Hematopoietic multipotent progenitor cell treated with erythropoietin and hydrocortisone succinate and interleukin-3 and kit ligand, for 6 days (in vitro differentiated cells): ENCODE results near the gene DNAJA3.

Source experiments
- DNase-seq: peaks from one replicate; pipeline ENCODE4 v3.0.0-alpha.2; 2015

DNAJA3 gene

GRCh38 chr16:4408323-4408690 lies 17.4 kb upstream of the DNAJA3 start:
- DNase-seq: no peak

DNA sequence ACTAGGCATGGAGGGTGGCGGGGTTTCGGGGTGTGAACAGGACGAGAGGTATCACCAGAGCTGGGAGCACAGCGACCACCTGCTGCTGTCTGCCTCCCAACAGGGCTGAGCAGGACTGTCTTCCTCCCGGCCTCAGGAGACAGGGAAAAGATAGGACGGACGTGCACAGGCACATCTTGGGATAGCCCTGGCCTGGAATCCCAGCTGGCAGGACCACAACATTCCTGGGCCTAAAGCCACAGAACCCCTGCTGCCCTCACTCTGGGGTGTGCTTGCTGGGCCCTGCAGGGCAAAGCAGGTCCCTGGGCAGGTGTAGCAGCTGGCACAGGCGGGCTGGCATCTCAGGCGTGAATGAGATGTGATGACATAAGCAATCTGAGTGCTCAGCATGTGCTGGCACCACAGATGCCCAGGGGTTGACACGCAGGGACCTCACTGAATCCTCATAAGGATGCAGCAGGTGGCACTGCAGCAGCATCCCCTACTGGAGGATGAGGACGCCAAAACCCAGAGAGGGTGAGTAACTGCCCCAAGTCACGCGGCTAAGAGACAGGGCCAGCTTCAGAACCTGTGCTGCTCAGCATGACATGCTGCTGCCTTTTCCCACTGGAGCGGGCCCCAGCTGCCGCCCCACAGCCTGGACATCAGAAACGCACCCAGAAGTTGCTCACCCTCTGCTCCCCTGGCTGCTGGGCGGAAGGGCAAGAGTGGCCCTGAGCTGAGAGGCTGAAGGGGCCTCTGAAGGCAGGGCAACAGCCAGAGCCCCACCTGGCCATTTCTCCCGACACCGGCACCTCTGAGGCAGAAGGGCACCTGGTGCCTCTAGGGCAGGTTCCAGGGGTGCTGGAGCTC lies 16.4 kb upstream of the DNAJA3 start:
- DNase-seq: no peak

DNA sequence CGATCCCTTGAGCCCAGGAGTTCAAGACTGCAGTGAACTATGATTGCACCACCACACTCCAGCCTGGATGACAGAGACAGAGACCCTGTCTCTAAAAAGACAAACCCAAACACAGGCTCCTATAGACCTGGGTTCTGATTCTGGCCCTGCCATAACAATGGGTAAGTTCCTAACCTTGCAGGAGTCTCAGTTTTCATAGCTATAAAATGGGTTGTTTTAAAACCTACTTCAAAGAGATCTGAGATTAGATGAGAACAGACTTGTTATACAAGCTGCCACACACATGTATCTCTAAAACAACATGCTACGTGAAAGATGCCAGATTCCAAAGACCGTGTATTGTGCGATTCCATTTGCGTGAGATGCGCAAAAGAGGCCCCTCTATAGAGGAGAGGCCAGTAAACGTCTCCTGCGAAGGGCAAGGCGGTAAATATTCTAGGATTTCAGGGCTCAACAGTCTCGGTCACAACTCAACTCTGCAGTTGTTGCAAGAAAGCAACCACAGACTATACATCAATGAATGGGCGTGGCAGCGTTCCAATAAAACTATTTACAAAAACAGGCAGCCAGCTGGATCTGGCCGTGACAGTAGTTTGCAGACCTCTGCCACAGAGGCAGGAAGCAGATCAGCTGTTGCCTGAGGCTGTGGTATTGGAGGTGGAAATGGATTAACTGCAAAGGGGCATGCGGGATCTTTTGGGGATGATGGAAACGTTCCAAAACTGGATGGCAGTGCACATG lies 15.2 kb upstream of the DNAJA3 start:
- DNase-seq: no peak

GRCh38 chr16:4411684-4412083 lies 14.0 kb upstream of the DNAJA3 start:
- no peak for DNase-seq

GRCh38 chr16:4412159-4412558 lies 13.5 kb upstream of the DNAJA3 start:
- no peak for DNase-seq

- DNase-seq: no peak
These were observed 12.8 kb upstream of the DNAJA3 start for GRCh38 chr16:4412854-4413253.

DNA sequence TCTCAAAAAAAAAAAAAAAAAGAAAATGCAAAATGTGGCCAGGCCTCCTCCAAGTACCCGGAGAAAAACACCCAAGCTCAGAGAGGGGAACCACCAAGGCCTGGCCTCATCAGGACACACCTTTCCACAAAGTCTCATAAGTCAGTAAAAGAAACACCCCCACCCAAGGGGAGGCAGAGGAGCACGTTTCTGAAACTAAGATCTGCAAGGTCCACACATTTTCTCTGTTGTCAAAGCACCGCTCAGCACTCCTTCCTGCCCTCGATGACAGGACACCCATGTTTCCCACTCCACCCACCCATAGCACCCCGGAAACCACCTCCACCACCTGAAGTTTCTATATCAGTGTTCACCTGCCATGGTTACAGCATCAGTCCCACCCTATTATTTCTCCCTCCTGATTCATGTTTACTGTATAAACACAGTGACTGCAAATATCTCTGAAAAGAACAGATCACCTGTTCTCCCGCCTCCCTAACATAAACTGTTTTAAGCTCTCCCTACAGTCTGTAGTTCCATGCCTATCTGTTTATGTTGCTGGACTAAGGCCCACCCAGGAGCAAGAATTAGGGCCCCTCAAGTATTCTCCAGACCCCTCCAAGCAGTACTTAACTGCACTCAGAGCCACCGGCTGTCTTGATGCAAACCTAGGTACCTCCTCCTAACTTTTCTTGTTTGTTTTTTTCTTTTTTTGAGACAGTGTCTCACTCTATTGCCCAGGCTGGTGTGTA lies 11.3 kb upstream of the DNAJA3 start:
- no peak for DNase-seq

DNA sequence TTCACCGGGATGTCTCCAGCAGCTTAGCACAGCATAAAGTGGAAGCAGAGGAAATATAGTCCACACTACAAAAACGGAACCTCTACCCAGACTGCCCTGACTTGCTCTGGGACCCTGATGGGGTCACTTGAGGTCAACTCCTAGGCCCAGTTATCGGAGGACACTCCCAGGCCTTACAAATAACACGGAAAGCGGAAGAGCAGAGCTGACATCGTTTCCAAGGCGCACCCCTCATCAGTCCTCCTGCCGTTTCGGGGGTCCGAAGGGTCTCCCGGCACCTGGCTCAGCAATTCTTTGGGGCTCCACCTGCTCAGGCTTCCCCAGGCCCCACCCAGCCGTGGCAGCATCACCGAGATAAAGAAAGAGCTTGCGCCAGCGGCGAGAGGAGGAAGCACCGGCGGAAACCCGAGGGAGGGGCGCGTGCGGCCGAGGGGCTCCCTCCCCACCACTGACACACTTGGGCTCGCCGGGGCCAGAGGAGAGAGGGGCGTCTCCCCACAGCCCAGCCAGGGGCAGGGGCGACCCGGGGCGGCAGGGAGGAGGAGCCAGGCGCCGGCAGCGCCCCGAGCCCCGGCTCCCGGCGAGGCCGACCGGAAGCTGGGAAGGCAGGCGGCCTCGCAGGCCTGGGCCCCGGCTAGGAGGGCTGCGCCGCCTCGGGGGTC lies 10.0 kb upstream of the DNAJA3 start:
- DNase-seq: peak; percentile 78

DNA sequence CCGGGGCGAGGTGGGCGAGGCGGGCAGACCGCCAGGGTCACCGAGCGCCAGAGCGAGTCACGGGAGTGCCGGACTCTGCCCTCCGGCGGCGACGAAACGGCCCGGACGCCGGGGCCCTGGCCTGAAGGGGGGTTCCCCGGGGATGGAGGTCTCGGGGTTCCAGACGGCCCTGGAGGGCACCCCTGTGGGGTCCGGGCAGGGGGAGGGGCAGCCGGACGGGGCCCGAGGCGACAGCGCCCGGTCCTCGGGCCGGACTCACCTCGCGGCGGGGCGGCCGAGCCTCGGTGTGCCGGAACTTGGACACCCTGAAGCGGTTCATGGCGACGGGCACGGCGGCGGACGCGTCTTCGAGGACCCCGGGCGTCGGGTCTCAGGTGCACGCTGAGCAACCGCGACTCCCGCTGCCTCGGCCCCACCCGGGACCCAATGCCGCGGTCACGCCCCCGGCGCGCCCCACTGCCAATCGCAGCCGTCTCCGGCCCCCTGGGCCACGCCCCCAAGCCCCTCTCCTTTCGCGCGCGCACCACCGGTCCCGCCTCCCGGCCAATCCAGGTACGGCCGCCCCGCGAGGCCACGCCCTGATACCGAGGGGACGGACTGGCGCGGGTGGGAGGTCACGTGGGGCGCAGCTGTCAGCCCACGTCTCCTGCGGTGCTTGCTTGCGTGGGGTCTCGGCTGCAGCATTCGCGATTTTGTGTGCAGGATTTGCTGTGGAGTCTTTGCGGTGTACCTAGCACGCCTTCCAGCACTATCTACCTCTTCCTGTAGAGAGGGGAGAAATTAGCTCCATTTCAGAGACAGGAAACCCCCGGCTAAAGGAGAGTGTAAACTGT lies 9.3 kb upstream of the DNAJA3 start, which contains the start of gene CORO7:
TSS of gene CORO7 (minus strand) at position 397 of the 833 bp plus-strand sequence. CDS start at position 319, 78 bp downstream.
- DNase-seq: peak; percentile 97

- no peak for DNase-seq
These were observed 6.2 kb upstream of the DNAJA3 start for GRCh38 chr16:4419402-4419959.

DNA sequence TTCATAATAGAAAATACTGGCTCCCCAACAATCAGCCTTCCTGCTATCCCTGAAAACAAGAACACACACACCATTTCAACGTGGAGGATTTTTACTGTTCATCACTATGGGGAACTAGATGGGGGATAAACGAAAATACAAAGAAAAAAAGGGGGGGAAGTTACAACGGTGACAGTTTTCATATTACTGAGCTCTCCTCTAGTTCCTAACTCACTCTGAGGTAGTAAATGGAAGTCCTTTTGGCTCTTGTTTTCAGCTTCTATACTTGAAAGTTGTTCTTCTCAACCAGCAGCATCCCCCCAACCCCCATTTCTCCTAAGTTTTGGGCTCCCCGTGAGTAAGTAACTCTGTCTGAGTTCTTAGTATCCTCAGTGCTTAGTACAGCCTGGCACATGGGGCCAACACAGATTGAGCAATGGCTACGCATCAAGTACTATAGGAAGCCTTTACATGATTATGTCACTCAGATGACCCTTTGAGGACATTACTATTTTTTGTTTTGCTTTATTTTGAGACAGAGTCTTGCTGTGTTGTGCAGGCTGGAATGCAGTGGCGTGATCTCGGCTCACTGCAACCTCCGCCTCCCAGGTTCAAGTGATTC lies 5.1 kb upstream of the DNAJA3 start:
- DNase-seq: no peak

DNA sequence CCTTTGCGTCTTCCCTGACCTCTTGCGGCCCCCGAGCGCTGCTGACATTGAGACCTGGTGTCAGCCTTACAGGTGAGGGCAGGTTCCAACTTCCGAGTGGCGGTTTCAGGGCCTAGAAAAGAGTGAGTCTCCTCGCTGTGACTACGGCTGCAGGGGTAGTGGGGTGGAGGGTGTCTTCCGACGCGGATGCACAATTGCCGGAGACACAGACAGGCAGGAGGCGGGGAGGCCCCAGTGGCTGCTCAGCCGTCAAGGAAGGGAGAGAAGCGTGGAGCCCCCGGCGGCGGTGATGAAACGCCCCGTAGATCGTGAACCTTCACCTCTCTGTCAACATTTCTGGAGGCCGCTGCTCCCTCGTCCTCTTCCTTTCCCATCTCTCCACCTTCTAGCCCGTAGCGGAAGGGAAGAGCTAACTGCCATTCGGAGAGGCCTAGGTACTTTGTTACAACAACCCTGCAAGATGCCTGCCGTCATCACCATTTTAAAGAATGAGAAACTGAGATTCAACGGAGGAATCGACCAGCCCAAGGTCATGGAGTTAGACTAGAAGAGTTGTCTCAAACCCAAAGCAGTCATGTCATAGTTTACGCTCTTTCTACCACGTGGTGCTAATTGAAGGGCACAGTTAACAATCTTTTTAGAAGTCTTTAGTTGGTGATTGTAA lies 485 bp downstream of the DNAJA3 start:
- DNase-seq: peak; percentile 39

DNA sequence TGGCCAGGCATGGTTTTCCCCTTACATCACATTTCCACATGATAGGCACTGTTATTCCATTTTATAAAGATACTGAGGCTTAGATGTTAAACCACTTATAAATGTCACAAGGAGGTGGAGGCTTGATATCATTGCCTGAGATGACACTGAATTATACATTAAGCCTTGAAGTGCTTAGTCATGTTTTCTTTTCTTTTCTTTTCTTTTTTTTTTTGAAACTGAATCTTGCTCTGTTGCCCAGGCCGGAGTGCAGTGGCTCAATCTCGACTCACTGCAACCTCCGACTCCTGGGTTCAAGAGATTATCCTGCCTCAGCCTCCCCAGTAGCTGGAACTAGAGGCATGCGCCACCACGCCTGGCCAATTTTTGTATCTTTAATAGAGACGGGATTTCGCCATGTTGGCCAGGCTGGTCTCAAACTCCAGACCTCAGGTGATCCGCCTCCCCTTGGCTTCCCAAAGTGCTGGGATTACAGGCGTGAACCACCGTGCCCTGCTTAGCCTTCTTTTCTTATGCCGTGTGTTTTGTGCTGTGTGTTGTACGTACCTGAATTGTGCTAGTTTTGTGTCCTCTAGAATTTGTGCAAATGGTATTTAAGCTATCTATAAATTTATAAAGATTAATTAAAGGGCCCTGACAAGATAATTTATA lies 1.2 kb downstream of the DNAJA3 start:
- DNase-seq: no peak

GRCh38 chr16:4428500-4428899 lies 2.8 kb downstream of the DNAJA3 start:
- no peak for DNase-seq

DNA sequence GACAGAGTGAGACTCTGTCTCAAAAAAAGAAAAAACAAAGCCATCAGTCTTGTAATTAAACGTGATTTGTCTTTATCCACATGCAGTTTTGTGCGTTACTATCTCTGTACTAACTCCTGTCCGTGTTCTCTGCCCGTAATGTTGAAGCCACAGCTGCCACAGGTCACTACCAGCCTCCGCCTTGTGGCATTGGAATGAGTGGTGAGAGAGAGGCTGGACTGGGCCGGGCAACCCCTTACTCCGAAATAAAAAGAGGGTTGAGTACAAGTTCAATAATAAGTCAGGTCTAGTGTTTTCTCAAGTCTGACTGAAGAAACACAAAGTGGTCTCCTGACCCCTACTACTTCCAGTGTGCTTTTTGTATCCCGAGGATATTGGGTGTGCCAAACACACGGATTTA lies 5.4 kb downstream of the DNAJA3 start:
- DNase-seq: no peak

- DNase-seq: no peak
These were observed 7.6 kb downstream of the DNAJA3 start for GRCh38 chr16:4433228-4433627.

DNA sequence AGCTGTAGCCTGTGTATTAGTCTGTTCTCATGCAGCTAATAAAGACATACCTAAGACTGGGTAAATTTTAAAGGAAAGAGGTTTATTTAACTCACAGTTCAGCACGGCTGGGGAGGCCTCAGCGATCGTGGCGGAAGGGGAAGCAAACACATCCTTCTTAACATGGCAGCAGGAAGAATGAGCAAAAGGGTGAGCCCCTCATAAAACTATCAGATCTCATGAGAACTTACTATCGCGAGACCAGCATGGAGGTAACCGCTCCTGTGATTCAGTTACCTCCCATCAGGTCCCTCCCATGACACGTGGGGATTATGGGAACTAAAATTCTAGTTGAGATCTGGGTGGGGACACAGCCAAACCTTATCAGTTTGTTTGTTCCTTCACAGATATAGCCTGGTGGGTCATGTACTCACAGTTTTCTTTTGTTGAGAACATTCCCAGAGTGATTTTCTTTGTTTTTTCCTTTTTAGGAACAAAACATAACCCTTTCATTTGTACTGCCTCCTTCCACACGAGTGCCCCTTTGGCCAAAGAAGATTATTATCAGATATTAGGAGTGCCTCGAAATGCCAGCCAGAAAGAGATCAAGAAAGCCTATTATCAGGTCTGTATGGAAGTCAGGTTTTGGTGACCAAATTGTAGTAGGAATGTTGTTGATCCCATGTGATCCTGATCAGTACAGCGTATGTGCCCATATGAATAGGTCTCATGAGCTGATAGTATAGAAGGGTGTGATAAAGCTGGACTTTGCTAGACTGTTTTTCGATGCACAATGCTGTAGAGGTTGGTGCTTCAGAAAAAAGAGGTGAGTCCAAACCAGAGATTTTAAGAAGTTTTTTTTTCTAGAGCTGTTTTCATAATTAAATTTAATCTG lies 8.5 kb downstream of the DNAJA3 start:
- peak; percentile 84 for DNase-seq

GRCh38 chr16:4435337-4436067 lies 9.8 kb downstream of the DNAJA3 start:
- DNase-seq: no peak
